Measurements from ENCODE around the gene IFI27.

IFI27 gene

GRCh38 chr14:94129111-94129757 lies 18.7 kb downstream of the IFI27 start, which contains the start of gene IFI27L2 (continued):
- no peak for TF ChIP-seq BCL6B (tag by site-specific recombination; IDR thresholded peaks at IDR 0.05)
- TF ChIP-seq SP2 (tag by site-specific recombination; IDR thresholded peaks at IDR 0.05) = peak; percentile 85
- TF ChIP-seq ZNF558 (tag by site-specific recombination; IDR thresholded peaks at IDR 0.05) = no peak
- TF ChIP-seq ZNF510 (tag by site-specific recombination; IDR thresholded peaks at IDR 0.05; ENCODE audit: insufficient replicate concordance) = no peak
- TF ChIP-seq ZBTB6 (tag by site-specific recombination; IDR thresholded peaks at IDR 0.05) = no peak
- no peak for TF ChIP-seq HOXD13 (CRISPR knock-in tag; IDR thresholded peaks at IDR 0.05; ENCODE audit: borderline replicate concordance)

- Histone ChIP-seq H3K4me3 (ENCODE audit: low read depth, low read length) (peak overlapping the region; percentile 48), H3K4me1 (ENCODE audit: control insufficient read depth, insufficient read depth, low read length) (peaks cover 3% of the 10 kb centered on the region; the same call in 1 of the 2 replicates), H3K27ac (ENCODE audit: extremely low read depth, low read depth, low read length) (peak overlapping the region; percentile 37; the same call in 1 of the 2 replicates), H3K9me3 (ENCODE audit: control insufficient read depth, insufficient read depth, low read depth, low read length) (no peaks in the 10 kb centered on the region), H3K36me3 (ENCODE audit: control insufficient read depth in 2 of 2, insufficient read depth in 1 of 2, low read length in 2 of 2) (no peaks in the 10 kb centered on the region)
- ChIA-PET CTCF (interaction anchor here (0.6 to 2.6 kb wide), 8 partner anchors 8 to 1020 kb away, joined by 3 to 15 read pairs (median 4); no protein-coding TSS in a partner anchor), POLR2A (interaction anchor here (2.4 kb wide), 1 partner anchor 49 kb away, joined by 10 read pairs; the partner anchor contains the start of genes DDX24 and IFI27L1)
- TF ChIP-seq ZNF341 (tag by site-specific recombination; IDR thresholded peaks at IDR 0.05; ENCODE audit: low read depth) = no peak
- TF ChIP-seq ZNF571 (tag by site-specific recombination; IDR thresholded peaks at IDR 0.05) = no peak
- TF ChIP-seq KLF1 (tag by site-specific recombination; IDR thresholded peaks at IDR 0.05) = peak; percentile 14; the same call in 1 of the 2 replicates
- TF ChIP-seq ZNF837 (tag by site-specific recombination; IDR thresholded peaks at IDR 0.05) = no peak
- peak; percentile 27; the same call in 1 of the 2 replicates for TF ChIP-seq KLF16 (tag by site-specific recombination; IDR thresholded peaks at IDR 0.05)
- peak; percentile 84 for TF ChIP-seq KLF9 (tag by site-specific recombination; IDR thresholded peaks at IDR 0.05; ENCODE audit: low read depth)
- TF ChIP-seq ZNF398 (tag by site-specific recombination; IDR thresholded peaks at IDR 0.05) = no peak
- peak; percentile 48 for TF ChIP-seq SP2 (tag by site-specific recombination; IDR thresholded peaks at IDR 0.05)
- no peak for TF ChIP-seq ZBTB10 (tag by site-specific recombination; IDR thresholded peaks at IDR 0.05)
- peak; percentile 77 for TF ChIP-seq ZFHX2 (tag by site-specific recombination; conservative IDR thresholded peaks at IDR 0.05)
- no peak for TF ChIP-seq ZNF202 (tag by site-specific recombination; IDR thresholded peaks at IDR 0.05; ENCODE audit: borderline replicate concordance)
- no peak for TF ChIP-seq ZBTB17 (tag by site-specific recombination; IDR thresholded peaks at IDR 0.05)
- TF ChIP-seq ZNF544 (tag by site-specific recombination; IDR thresholded peaks at IDR 0.05) = no peak
- peak; percentile 82 for TF ChIP-seq ZNF362 (tag by site-specific recombination; IDR thresholded peaks at IDR 0.05)
- TF ChIP-seq PRDM10 (tag by site-specific recombination; IDR thresholded peaks at IDR 0.05) = peak; percentile 83
- TF ChIP-seq ZNF521 (tag by site-specific recombination; IDR thresholded peaks at IDR 0.05) = no peak
- peak; percentile 53 for TF ChIP-seq EGR2 (tag by site-specific recombination; IDR thresholded peaks at IDR 0.05; ENCODE audit: low read depth)
- peak; percentile 43; the same call in 1 of the 2 replicates for TF ChIP-seq KLF10 (tag by site-specific recombination; IDR thresholded peaks at IDR 0.05)
These were observed 19.4 kb downstream of the IFI27 start for GRCh38 chr14:94129758-94130414.

Data from HEK293 (cell line).